SK-N-SH (cell line): ENCODE measurements around the gene TPD52L1. TPM values are rescaled to one million over a fixed set of nuclear protein-coding genes. Genes with fewer than 3 reads are reported as not detected.

Experiments
- CTCF ChIA-PET: fragments of 300-600, 350-600 bp; formaldehyde crosslinking; extraction: SDS; loops from one replicate; lab custom pipeline; 2021; lab: Yijun Ruan, JAX
- POLR2A ChIA-PET: fragments of 350-600 bp; sonication (Branson Sonifier 250); formaldehyde crosslinking; extraction: SDS; loops from one replicate; lab custom pipeline; 2020; ENCODE audit warnings: antibody characterized with exemption, inconsistent platforms; lab: Yijun Ruan, JAX
- DNase-seq: peaks from one replicate; pipeline ENCODE4 v3.0.0; 2012
- H2AFZ ChIP-seq: fragments of 200-600 bp; sonication (generic); 2 replicates; pipeline ENCODE4 v1.8.1; 2016; ENCODE audit warnings: antibody characterized with exemption, mild to moderate bottlenecking, low read depth
- H3F3A ChIP-seq: fragments of 200-600 bp; sonication (generic); replicated peaks from 2 replicates; pipeline ENCODE3; 2016; ENCODE audit warnings: antibody characterized with exemption, mild to moderate bottlenecking; ENCODE audit not compliant: insufficient read depth
- H3K27ac ChIP-seq, 2 experiments: fragments of 200-500 bp in 1 of 2; fragments of 200-600 bp in 1 of 2; sonication (Bioruptor generic) in 1 of 2; sonication (generic), shearing (Covaris generic) in 1 of 2; 2 replicates each; pipeline versions ENCODE4 v1.5.1 to v1.6.1; 2014 to 2016; ENCODE audit warnings: low read depth in 2 of 2, inconsistent platforms in 1 of 2, low read length in 1 of 2, mild to moderate bottlenecking in 1 of 2, mixed read lengths in 1 of 2
- H3K27me3 ChIP-seq: fragments of 200-600 bp; sonication (generic), shearing (Covaris generic); 2 replicates; pipeline ENCODE4 v1.6.1; 2016; ENCODE audit warnings: mixed run types; ENCODE audit not compliant: insufficient read depth
- H3K36me3 ChIP-seq, 2 experiments: fragments of 200-500 bp in 1 of 2; fragments of 200-600 bp in 1 of 2; sonication (Bioruptor generic) in 1 of 2; sonication (generic) in 1 of 2; replicated peaks in 1 of 2; 2 replicates each; pipeline versions ENCODE3 to v1.5.1; 2014 to 2016; ENCODE audit warnings: low read length in 1 of 2, mild to moderate bottlenecking in 1 of 2; ENCODE audit not compliant: insufficient read depth in 2 of 2, control insufficient read depth in 1 of 2
- H3K4me1 ChIP-seq, 2 experiments: fragments of 200-500 bp in 1 of 2; fragments of 200-600 bp in 1 of 2; sonication (Bioruptor generic) in 1 of 2; sonication (generic), shearing (Covaris generic) in 1 of 2; 2 replicates each; pipeline versions ENCODE4 v1.5.1 to v1.6.1; 2014 to 2016; ENCODE audit warnings: low read depth in 1 of 2, low read length in 1 of 2, mixed run types in 1 of 2; ENCODE audit not compliant: insufficient read depth in 2 of 2, control insufficient read depth in 1 of 2
- H3K4me2 ChIP-seq: fragments of 200-600 bp; sonication (generic), shearing (Covaris generic); 2 replicates; pipeline ENCODE4 v1.6.1; 2017; ENCODE audit warnings: mixed run types
- H3K4me3 ChIP-seq, 2 experiments: fragments of 200-500 bp in 1 of 2; fragments of 200-600 bp in 1 of 2; sonication (Bioruptor generic) in 1 of 2; sonication (generic), shearing (Covaris generic) in 1 of 2; 2 replicates each; pipeline versions ENCODE4 v1.5.1 to v1.8.1; 2014 to 2016; ENCODE audit warnings: low read depth in 2 of 2, inconsistent platforms in 1 of 2, low read length in 1 of 2, mild to moderate bottlenecking in 1 of 2, mixed read lengths in 1 of 2, moderate library complexity in 1 of 2
- H3K79me2 ChIP-seq: fragments of 200-600 bp; sonication (generic); 2 replicates; pipeline ENCODE4 v1.8.1; 2017; ENCODE audit warnings: mild to moderate bottlenecking; ENCODE audit not compliant: insufficient read depth
- H3K9ac ChIP-seq: fragments of 200-600 bp; sonication (generic); 2 replicates; pipeline ENCODE4 v1.6.1; 2017; ENCODE audit warnings: mixed run types
- H3K9me2 ChIP-seq: fragments of 200-600 bp; sonication (generic); 2 replicates; pipeline ENCODE4 v1.6.1; 2017; ENCODE audit warnings: mixed run types
- H3K9me3 ChIP-seq: fragments of 200-600 bp; sonication (generic); 2 replicates; pipeline ENCODE4 v1.6.1; 2017; ENCODE audit warnings: mixed run types, mild to moderate bottlenecking, moderate library complexity
- H4K20me1 ChIP-seq: fragments of 200-600 bp; sonication (generic); 2 replicates; pipeline ENCODE4 v1.6.1; 2017; ENCODE audit warnings: mild to moderate bottlenecking, mixed run types; ENCODE audit not compliant: insufficient read depth
- ELF1 ChIP-seq: IDR thresholded peaks from 2 replicates; pipeline ENCODE4 v1.4.0; 2012
- EZH2phosphoT487 ChIP-seq: fragments of 200-600 bp; sonication (generic); IDR thresholded peaks from 2 replicates; pipeline ENCODE4 v1.6.1; 2017; ENCODE audit warnings: low read depth, mixed run types, mild to moderate bottlenecking, antibody characterized with exemption, moderate library complexity, borderline replicate concordance
- FOXM1 ChIP-seq: IDR thresholded peaks from 2 replicates; pipeline ENCODE4 v1.4.0; 2012; ENCODE audit warnings: low read depth, mild to moderate bottlenecking
- MXI1 ChIP-seq: IDR thresholded peaks from 2 replicates; pipeline ENCODE4 v1.6.1; 2012; ENCODE audit warnings: mild to moderate bottlenecking, low read depth, low read length, improper control_type of control experiment
- NFIC ChIP-seq: IDR thresholded peaks from 2 replicates; pipeline ENCODE4 v1.4.0; 2012; ENCODE audit warnings: borderline replicate concordance
- RCOR1 ChIP-seq: fragments of 150-350 bp; IDR thresholded peaks from 2 replicates; pipeline ENCODE4 v1.6.1; 2017; ENCODE audit warnings: antibody characterized with exemption, low read length
- SIN3A ChIP-seq: IDR thresholded peaks from 2 replicates; pipeline ENCODE4 v1.6.1; 2012; ENCODE audit warnings: low read depth, mild to moderate bottlenecking, low read length, moderate library complexity, borderline replicate concordance
- TAF1 ChIP-seq: IDR thresholded peaks from 2 replicates; pipeline ENCODE4 v1.6.1; 2012; ENCODE audit warnings: low read depth, mild to moderate bottlenecking, low read length, moderate library complexity, borderline replicate concordance
- WGBS: methylation state at CpG from one replicate; pipeline ENCODE4 v1.1.6; 2017; ENCODE audit warnings: low lambda C conversion rate; 5-methylcytosine and 5-hydroxymethylcytosine counted together
- polyA plus RNA-seq, 3 experiments: library from polyadenylated mRNA; depleted of rRNA; stranded (reverse); fragments of >200 nt; gene quantifications; 2 replicates each; pipeline ENCODE4 v1.2.3, GENCODE V29; 2012
- TF ChIP-seq, protein P1 (sequence below): IDR thresholded peaks from 2 replicates; pipeline ENCODE4 v1.6.1; 2012; ENCODE audit warnings: mild to moderate bottlenecking, low read depth, low read length, moderate library complexity
- TF ChIP-seq, protein P2 (sequence below): fragments of 200-600 bp; sonication (generic); IDR thresholded peaks from 2 replicates; pipeline ENCODE4 v1.6.1; 2017; ENCODE audit warnings: antibody characterized with exemption, mild to moderate bottlenecking, moderate library complexity
- TF ChIP-seq, protein P3 (sequence below): fragments of 150-350 bp; IDR thresholded peaks from 2 replicates; pipeline ENCODE4 v1.6.1; 2017; ENCODE audit warnings: antibody characterized with exemption, low read length, low read depth, borderline replicate concordance

Gene TPD52L1
- polyA plus RNA-seq, 1 of the 3 experiments (the other 2 are of a cell fraction): 0.13 TPM

DNA sequence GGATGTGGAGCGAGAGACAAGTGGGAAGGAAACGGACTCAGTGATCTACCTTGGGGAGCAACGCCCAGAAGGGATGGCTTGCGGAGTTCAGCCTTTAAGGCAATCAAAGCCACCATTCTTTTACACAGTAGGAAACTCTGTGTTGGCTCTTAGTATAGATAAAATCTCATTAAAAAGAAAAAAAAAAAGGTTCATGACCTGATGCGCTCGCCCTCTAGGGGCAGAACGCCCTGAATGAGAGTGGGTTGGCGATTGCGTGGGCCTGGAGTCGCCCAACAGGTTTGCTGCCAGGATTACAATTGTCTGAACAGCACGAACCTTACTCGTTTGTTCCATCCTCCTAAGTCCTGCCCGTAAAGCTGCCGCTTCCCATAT lies 1.2 kb downstream of the TPD52L1 start:
- CTCF ChIA-PET: no interaction called here
- no peak overlapping the region; a peak in 1 of 4 replicates for H3K4me3 ChIP-seq
- H3K4me2 ChIP-seq: no peak overlapping the region; the same call in 1 of the 2 replicates

DNA sequence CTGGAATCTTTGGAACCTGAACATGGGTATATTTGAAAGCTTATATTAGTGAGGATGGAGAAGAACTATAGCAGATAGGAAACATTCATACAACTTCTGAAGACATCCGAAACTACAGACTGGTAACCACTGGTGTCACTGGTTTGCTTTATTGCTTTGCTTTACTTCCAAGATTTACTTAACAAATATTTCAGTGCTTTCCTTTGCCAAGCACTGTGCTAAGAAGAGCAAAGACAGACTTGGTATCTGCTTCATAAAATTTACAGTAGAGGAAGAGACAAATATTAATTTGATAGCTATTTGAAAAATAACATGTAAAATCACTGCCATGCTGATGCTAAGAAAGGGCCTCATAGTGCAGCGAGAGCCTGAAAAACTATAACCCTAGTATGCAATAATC lies 1.8 kb downstream of the TPD52L1 start:
- Histone ChIP-seq H3K4me3 (no peak overlapping the region), H3K9me3 (no peaks in the 10 kb centered on the region), H4K20me1 (no peaks in the 10 kb centered on the region), H3K9ac (no peak overlapping the region), H3K4me1 (peaks cover 0 to 5% of the 10 kb centered on the region in 2 experiments; a peak in 1 of 4 replicates), H3K27ac (no peak overlapping the region), H3K36me3 (no peaks in the 10 kb centered on the region), H3K9me2 (no peaks in the 10 kb centered on the region), H3K4me2 (no peak overlapping the region), H3F3A (no peaks in the 10 kb centered on the region), H2AFZ (no peak overlapping the region), H3K79me2 (no peaks in the 10 kb centered on the region), H3K27me3 (peaks cover 41% of the 10 kb centered on the region)
- ChIA-PET CTCF (no interaction called here), POLR2A (no interaction called here)
- WGBS: 26% methylated on average over 2 of the region's 2 CpGs
- TF ChIP-seq SIN3A: no peak
- TF ChIP-seq, protein P1, sequence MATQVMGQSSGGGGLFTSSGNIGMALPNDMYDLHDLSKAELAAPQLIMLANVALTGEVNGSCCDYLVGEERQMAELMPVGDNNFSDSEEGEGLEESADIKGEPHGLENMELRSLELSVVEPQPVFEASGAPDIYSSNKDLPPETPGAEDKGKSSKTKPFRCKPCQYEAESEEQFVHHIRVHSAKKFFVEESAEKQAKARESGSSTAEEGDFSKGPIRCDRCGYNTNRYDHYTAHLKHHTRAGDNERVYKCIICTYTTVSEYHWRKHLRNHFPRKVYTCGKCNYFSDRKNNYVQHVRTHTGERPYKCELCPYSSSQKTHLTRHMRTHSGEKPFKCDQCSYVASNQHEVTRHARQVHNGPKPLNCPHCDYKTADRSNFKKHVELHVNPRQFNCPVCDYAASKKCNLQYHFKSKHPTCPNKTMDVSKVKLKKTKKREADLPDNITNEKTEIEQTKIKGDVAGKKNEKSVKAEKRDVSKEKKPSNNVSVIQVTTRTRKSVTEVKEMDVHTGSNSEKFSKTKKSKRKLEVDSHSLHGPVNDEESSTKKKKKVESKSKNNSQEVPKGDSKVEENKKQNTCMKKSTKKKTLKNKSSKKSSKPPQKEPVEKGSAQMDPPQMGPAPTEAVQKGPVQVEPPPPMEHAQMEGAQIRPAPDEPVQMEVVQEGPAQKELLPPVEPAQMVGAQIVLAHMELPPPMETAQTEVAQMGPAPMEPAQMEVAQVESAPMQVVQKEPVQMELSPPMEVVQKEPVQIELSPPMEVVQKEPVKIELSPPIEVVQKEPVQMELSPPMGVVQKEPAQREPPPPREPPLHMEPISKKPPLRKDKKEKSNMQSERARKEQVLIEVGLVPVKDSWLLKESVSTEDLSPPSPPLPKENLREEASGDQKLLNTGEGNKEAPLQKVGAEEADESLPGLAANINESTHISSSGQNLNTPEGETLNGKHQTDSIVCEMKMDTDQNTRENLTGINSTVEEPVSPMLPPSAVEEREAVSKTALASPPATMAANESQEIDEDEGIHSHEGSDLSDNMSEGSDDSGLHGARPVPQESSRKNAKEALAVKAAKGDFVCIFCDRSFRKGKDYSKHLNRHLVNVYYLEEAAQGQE: no peak
- no peak for DNase-seq

More for the DNA sequence above, 1.2 kb downstream of the TPD52L1 start:
- Histone ChIP-seq H3K79me2 (no peaks in the 10 kb centered on the region), H4K20me1 (no peaks in the 10 kb centered on the region), H3F3A (no peaks in the 10 kb centered on the region), H3K9me3 (no peaks in the 10 kb centered on the region), H3K36me3 (no peaks in the 10 kb centered on the region), H3K27ac (no peak overlapping the region), H3K27me3 (peaks cover 41% of the 10 kb centered on the region), H3K9ac (no peak overlapping the region), H3K9me2 (no peaks in the 10 kb centered on the region), H3K4me1 (peaks cover 0 to 5% of the 10 kb centered on the region in 2 experiments; a peak in 1 of 4 replicates), H2AFZ (no peak overlapping the region)
- peak; percentile 11 for DNase-seq
- 20% methylated on average over 14 of the region's 14 CpGs for WGBS
- TF ChIP-seq, protein P2, sequence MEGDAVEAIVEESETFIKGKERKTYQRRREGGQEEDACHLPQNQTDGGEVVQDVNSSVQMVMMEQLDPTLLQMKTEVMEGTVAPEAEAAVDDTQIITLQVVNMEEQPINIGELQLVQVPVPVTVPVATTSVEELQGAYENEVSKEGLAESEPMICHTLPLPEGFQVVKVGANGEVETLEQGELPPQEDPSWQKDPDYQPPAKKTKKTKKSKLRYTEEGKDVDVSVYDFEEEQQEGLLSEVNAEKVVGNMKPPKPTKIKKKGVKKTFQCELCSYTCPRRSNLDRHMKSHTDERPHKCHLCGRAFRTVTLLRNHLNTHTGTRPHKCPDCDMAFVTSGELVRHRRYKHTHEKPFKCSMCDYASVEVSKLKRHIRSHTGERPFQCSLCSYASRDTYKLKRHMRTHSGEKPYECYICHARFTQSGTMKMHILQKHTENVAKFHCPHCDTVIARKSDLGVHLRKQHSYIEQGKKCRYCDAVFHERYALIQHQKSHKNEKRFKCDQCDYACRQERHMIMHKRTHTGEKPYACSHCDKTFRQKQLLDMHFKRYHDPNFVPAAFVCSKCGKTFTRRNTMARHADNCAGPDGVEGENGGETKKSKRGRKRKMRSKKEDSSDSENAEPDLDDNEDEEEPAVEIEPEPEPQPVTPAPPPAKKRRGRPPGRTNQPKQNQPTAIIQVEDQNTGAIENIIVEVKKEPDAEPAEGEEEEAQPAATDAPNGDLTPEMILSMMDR: peak; percentile 47
- no peak for TF ChIP-seq ELF1
- POLR2A ChIA-PET: no interaction called here

DNA sequence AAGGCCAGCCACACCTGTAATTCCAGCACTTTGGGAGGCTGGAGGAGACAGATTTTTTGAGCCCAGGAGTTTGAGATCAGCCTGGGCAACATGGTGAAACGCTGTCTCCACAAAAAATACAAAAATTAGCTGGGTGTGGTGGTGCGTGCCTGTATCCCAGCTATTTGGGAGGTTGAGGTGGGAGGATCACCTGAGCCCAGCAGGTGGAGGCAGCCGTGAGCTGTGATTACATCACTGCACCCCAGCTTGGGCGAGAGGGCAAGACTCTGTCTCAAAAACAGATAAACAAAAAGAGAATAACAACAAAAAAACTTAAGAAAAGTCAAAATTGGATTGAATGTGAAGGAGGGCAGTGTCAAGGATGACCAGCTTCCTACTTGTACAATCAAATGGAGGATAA lies 2.9 kb downstream of the TPD52L1 start:
- Histone ChIP-seq H3K9ac (no peak overlapping the region), H4K20me1 (no peaks in the 10 kb centered on the region), H3K4me1 (peaks cover 0 to 5% of the 10 kb centered on the region in 2 experiments; a peak in 1 of 4 replicates), H3K9me3 (no peaks in the 10 kb centered on the region), H3K36me3 (no peaks in the 10 kb centered on the region), H2AFZ (no peak overlapping the region), H3K4me3 (no peak overlapping the region), H3K27me3 (peaks cover 31% of the 10 kb centered on the region; the same call in 1 of the 2 replicates), H3K27ac (no peak overlapping the region), H3K9me2 (no peaks in the 10 kb centered on the region), H3K79me2 (no peaks in the 10 kb centered on the region), H3F3A (no peaks in the 10 kb centered on the region), H3K4me2 (no peak overlapping the region)
- WGBS: 14% methylated on average over 4 of the region's 4 CpGs
- POLR2A ChIA-PET: no interaction called here
- no peak for DNase-seq
- CTCF ChIA-PET: no interaction called here
- TF ChIP-seq SIN3A (no peak), FOXM1 (no peak), NFIC (no peak), RCOR1 (no peak), TAF1 (no peak), EZH2phosphoT487 (no peak), MXI1 (no peak), ELF1 (no peak)
- TF ChIP-seq, protein P2: no peak
- TF ChIP-seq, protein P3, sequence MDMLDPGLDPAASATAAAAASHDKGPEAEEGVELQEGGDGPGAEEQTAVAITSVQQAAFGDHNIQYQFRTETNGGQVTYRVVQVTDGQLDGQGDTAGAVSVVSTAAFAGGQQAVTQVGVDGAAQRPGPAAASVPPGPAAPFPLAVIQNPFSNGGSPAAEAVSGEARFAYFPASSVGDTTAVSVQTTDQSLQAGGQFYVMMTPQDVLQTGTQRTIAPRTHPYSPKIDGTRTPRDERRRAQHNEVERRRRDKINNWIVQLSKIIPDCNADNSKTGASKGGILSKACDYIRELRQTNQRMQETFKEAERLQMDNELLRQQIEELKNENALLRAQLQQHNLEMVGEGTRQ: no peak
